Caco-2 (cell line): Measurements from ENCODE around the gene COL17A1. TPM values are rescaled to one million over a fixed set of nuclear protein-coding genes. Genes with fewer than 3 reads are reported as not detected.

Source experiments
- Bru-seq: library from RNA; stranded (reverse); fragments of 400-500 nt; gene quantifications from one replicate; lab custom pipeline; 2021; lab: Mats Ljungman, UMichigan
- BruChase-seq, 2 experiments: library from RNA; stranded (reverse); fragments of 400-500 nt; gene quantifications; one replicate each; lab custom pipeline; 2021; lab: Mats Ljungman, UMichigan
- BruUV-seq: library from RNA; stranded (reverse); fragments of 400-500 nt; replicated peaks from 2 replicates; lab custom pipeline; 2021; lab: Mats Ljungman, UMichigan
- CTCF ChIA-PET: fragments of 300-600 bp; sonication (Branson Sonifier 250); formaldehyde crosslinking; loops from one replicate; lab custom pipeline; 2022; ENCODE audit warnings: antibody characterized with exemption; lab: Charles Lee
- POLR2A ChIA-PET: fragments of 300-600 bp; sonication (Branson Sonifier 250); formaldehyde crosslinking; loops from one replicate; lab custom pipeline; 2022; ENCODE audit warnings: antibody characterized with exemption; lab: Charles Lee
- DNase-seq, 2 experiments: peaks; one replicate each; pipeline versions ENCODE4 v3.0.0 to v3.0.0-alpha.2; 2020 to 2022
- H3K27me3 ChIP-seq: replicated peaks from 2 replicates; pipeline ENCODE4 v1.6.0; 2011; ENCODE audit warnings: low read length; ENCODE audit not compliant: control insufficient read depth, insufficient read depth
- H3K36me3 ChIP-seq: 2 replicates; pipeline ENCODE4 v1.5.1; 2011; ENCODE audit warnings: low read length; ENCODE audit not compliant: control insufficient read depth, insufficient read depth
- H3K4me1 ChIP-seq: fragments of 250-450 bp; sonication (Bioruptor Pico); 2 replicates; pipeline ENCODE4 v1.5.1; 2020; ENCODE audit warnings: mild to moderate bottlenecking
- H3K4me3 ChIP-seq: 2 replicates; pipeline ENCODE4 v1.5.1; 2011; ENCODE audit warnings: low read depth, mild to moderate bottlenecking, control low read depth, low read length
- H3K9me3 ChIP-seq: fragments of 250-450 bp; sonication (Bioruptor Pico); 2 replicates; pipeline ENCODE4 v1.5.1; 2020; ENCODE audit warnings: mild to moderate bottlenecking, moderate library complexity
- H3K27ac Mint-ChIP-seq: one replicate; pipeline ENCODE4 v1.8.0; 2022; ENCODE audit warnings: mixed read lengths; ENCODE audit not compliant: unreplicated experiment
- H3K27me3 Mint-ChIP-seq: one replicate; pipeline ENCODE4 v1.8.0; 2022; ENCODE audit warnings: mixed read lengths; ENCODE audit not compliant: insufficient read depth, unreplicated experiment
- H3K36me3 Mint-ChIP-seq: one replicate; pipeline ENCODE4 v1.8.0; 2022; ENCODE audit warnings: mild to moderate bottlenecking, mixed read lengths; ENCODE audit not compliant: insufficient read depth, unreplicated experiment
- H3K4me1 Mint-ChIP-seq: one replicate; pipeline ENCODE4 v1.8.0; 2022; ENCODE audit warnings: low read depth, mixed read lengths; ENCODE audit not compliant: unreplicated experiment
- H3K4me3 Mint-ChIP-seq: one replicate; pipeline ENCODE4 v1.8.0; 2022; ENCODE audit warnings: mild to moderate bottlenecking, moderate library complexity, mixed read lengths; ENCODE audit not compliant: unreplicated experiment
- H3K9me3 Mint-ChIP-seq: one replicate; pipeline ENCODE4 v1.8.0; 2022; ENCODE audit warnings: mixed read lengths; ENCODE audit not compliant: unreplicated experiment
- intact Hi-C: fragments of 100-400 bp; cut with micrococcal nuclease; formaldehyde crosslinking; loops from one replicate; pipeline ENCODE4 v1.10.0; 2022; ENCODE audit not compliant: unreplicated experiment
- long read RNA-seq: library from polyadenylated mRNA; stranded (forward); transcript quantifications from one replicate; pipeline ENCODE4 v2.0.0, GENCODE V29; 2022
- total RNA-seq: library from RNA; stranded (reverse); gene quantifications from 2 replicates; pipeline ENCODE4 v1.2.3, GENCODE V29; 2022
- TF ChIP-seq, protein P1 (sequence below), 2 experiments: fragments of 200-600 bp in 1 of 2; IDR thresholded peaks; 1 replicate in 1 of 2; 2 replicates in 1 of 2; pipeline versions ENCODE4 v1.5.1 to v1.8.0; 2011 to 2022; ENCODE audit warnings: antibody characterized with exemption in 1 of 2, control low read depth in 1 of 2, inconsistent platforms in 1 of 2, low read depth in 1 of 2, low read length in 1 of 2, mild to moderate bottlenecking in 1 of 2, moderate library complexity in 1 of 2; ENCODE audit not compliant: insufficient read depth in 1 of 2, severe bottlenecking in 1 of 2, unreplicated experiment in 1 of 2

COL17A1 gene
- 0.45 and 0.49 TPM in 2 replicates for total RNA-seq
- Bru-seq, nascent RNA, result percentile 12 among the genes with signal in this experiment
- BruChase-seq, experiment 1, labeled RNA remaining after a 2-hour chase, result percentile 6 among the genes with signal in this experiment
- BruChase-seq, experiment 2, labeled RNA remaining after a 6-hour chase, result percentile 8 among the genes with signal in this experiment
- long read RNA-seq, result 0 reads

- H3K4me3 Mint-ChIP-seq, result no peak within 1 kb of the TSS
- CTCF ChIA-PET, result no interaction called here
- peaks cover 7% of the 10 kb centered on the region for H3K4me1 ChIP-seq
- DNase-seq, result no peak
- no peaks in the 10 kb centered on the region for H3K36me3 ChIP-seq
- H3K27me3 Mint-ChIP-seq, result no peaks in the 10 kb centered on the region
- H3K27ac Mint-ChIP-seq, result peak within 1 kb of the TSS; percentile 7
- no peak within 1 kb of the TSS for H3K4me3 ChIP-seq
- TF ChIP-seq, protein P1, sequence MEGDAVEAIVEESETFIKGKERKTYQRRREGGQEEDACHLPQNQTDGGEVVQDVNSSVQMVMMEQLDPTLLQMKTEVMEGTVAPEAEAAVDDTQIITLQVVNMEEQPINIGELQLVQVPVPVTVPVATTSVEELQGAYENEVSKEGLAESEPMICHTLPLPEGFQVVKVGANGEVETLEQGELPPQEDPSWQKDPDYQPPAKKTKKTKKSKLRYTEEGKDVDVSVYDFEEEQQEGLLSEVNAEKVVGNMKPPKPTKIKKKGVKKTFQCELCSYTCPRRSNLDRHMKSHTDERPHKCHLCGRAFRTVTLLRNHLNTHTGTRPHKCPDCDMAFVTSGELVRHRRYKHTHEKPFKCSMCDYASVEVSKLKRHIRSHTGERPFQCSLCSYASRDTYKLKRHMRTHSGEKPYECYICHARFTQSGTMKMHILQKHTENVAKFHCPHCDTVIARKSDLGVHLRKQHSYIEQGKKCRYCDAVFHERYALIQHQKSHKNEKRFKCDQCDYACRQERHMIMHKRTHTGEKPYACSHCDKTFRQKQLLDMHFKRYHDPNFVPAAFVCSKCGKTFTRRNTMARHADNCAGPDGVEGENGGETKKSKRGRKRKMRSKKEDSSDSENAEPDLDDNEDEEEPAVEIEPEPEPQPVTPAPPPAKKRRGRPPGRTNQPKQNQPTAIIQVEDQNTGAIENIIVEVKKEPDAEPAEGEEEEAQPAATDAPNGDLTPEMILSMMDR (IDR thresholded peaks at IDR 0.05; ENCODE audit: insufficient read depth in 1 of 2, low read depth in 1 of 2, low read length in 1 of 2, severe bottlenecking in 1 of 2, unreplicated experiment in 1 of 2), result no peak
- peaks cover 16% of the 10 kb centered on the region for H3K4me1 Mint-ChIP-seq
- no peaks in the 10 kb centered on the region for H3K27me3 ChIP-seq
- no TSS peak for BruUV-seq
- H3K9me3 ChIP-seq, result no peaks in the 10 kb centered on the region
- no peaks in the 10 kb centered on the region for H3K9me3 Mint-ChIP-seq
- POLR2A ChIA-PET, result no interaction called here
- H3K36me3 Mint-ChIP-seq, result no peaks in the 10 kb centered on the region
- intact Hi-C loops, result no loop called here
Observed at GRCh38 chr10:104085801-104086400, at the start of gene COL17A1. TSS of gene COL17A1 (minus strand) at chr10:104085880. CDS start at chr10:104080673, 5,207 bp downstream.

GRCh38 chr10:104130041-104130440 lies 44.4 kb upstream of the COL17A1 start:
- CTCF ChIA-PET, result interaction anchor here (0.8 kb wide), 1 partner anchor 8 kb away, joined by 7 read pairs; the partner anchor contains the start of gene SFR1
- no TSS peak for BruUV-seq
- Histone ChIP-seq H3K4me3 (no peak overlapping the region), H3K9me3 (no peaks in the 10 kb centered on the region), H3K4me1 (no peaks in the 10 kb centered on the region), H3K27me3 (no peaks in the 10 kb centered on the region), H3K36me3 (no peaks in the 10 kb centered on the region)
- no peak overlapping the region for H3K4me3 Mint-ChIP-seq
- no peak for DNase-seq
- intact Hi-C loops, result no loop called here
- TF ChIP-seq, protein P1 (IDR thresholded peaks at IDR 0.05; ENCODE audit: insufficient read depth in 1 of 2, low read depth in 1 of 2, low read length in 1 of 2, severe bottlenecking in 1 of 2, unreplicated experiment in 1 of 2), result no peak
- POLR2A ChIA-PET, result no interaction called here
- no peaks in the 10 kb centered on the region for H3K4me1 Mint-ChIP-seq
- no peaks in the 10 kb centered on the region for H3K36me3 Mint-ChIP-seq
- peaks cover 14% of the 10 kb centered on the region for H3K27me3 Mint-ChIP-seq
- no peaks in the 10 kb centered on the region for H3K9me3 Mint-ChIP-seq
- no peak overlapping the region for H3K27ac Mint-ChIP-seq

GRCh38 chr10:104128214-104128613 lies 42.5 kb upstream of the COL17A1 start:
- no peaks in the 10 kb centered on the region for H3K27me3 ChIP-seq
- no TSS peak for BruUV-seq
- Mint-ChIP-seq H3K9me3 (no peaks in the 10 kb centered on the region), H3K36me3 (no peaks in the 10 kb centered on the region), H3K27ac (no peak overlapping the region), H3K27me3 (peaks cover 4% of the 10 kb centered on the region), H3K4me1 (no peaks in the 10 kb centered on the region), H3K4me3 (no peak overlapping the region)
- 0 out of 2 replicates have a peak, but pooled peaks cover 1% of the 10 kb centered on the region for H3K4me1 ChIP-seq
- TF ChIP-seq, protein P1 (IDR thresholded peaks at IDR 0.05; ENCODE audit: insufficient read depth in 1 of 2, low read depth in 1 of 2, low read length in 1 of 2, severe bottlenecking in 1 of 2, unreplicated experiment in 1 of 2), result no peak
- DNase-seq, result no peak
- no peaks in the 10 kb centered on the region for H3K9me3 ChIP-seq
- no peaks in the 10 kb centered on the region; the same call in 1 of the 2 replicates for H3K36me3 ChIP-seq
- H3K4me3 ChIP-seq, result no peak overlapping the region
- CTCF ChIA-PET, result no interaction called here
- intact Hi-C loops, result no loop called here
- POLR2A ChIA-PET, result no interaction called here
